HL-60 (cell line): ENCODE measurements around the gene SUPT20H.

Experiments
- POLR2AphosphoS5 ChIP-seq: IDR thresholded peaks from 2 replicates; pipeline ENCODE4 v1.6.1; 2012; ENCODE audit warnings: low read depth
- SPI1 ChIP-seq: IDR thresholded peaks from 2 replicates; pipeline ENCODE4 v1.6.1; 2012; ENCODE audit warnings: low read depth, mild to moderate bottlenecking, borderline replicate concordance
- TF ChIP-seq, protein P1 (sequence below): IDR thresholded peaks from one replicate; pipeline ENCODE4 v1.5.1; 2011; ENCODE audit warnings: low read length, control low read depth, inconsistent platforms; ENCODE audit not compliant: insufficient read depth

DNA sequence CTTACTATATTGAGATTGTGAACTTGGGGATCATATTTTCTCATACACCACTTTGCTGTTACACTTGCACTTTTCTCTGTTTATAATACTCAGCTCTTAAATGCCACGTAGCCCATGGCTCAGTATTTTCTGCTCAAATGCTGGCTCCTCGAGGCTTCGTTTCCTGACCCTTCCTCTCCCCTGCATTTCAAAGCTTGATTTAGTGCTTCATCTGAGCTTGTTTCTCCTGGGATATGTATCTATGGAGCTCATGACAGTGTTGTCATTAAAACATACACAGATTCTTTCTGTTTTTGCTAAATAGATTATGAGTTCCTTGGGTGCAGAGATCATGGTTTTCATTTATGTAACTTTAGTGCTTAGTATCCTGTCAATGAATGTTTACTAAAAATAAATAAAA lies 34.6 kb upstream of the SUPT20H start:
- TF ChIP-seq, protein P1, sequence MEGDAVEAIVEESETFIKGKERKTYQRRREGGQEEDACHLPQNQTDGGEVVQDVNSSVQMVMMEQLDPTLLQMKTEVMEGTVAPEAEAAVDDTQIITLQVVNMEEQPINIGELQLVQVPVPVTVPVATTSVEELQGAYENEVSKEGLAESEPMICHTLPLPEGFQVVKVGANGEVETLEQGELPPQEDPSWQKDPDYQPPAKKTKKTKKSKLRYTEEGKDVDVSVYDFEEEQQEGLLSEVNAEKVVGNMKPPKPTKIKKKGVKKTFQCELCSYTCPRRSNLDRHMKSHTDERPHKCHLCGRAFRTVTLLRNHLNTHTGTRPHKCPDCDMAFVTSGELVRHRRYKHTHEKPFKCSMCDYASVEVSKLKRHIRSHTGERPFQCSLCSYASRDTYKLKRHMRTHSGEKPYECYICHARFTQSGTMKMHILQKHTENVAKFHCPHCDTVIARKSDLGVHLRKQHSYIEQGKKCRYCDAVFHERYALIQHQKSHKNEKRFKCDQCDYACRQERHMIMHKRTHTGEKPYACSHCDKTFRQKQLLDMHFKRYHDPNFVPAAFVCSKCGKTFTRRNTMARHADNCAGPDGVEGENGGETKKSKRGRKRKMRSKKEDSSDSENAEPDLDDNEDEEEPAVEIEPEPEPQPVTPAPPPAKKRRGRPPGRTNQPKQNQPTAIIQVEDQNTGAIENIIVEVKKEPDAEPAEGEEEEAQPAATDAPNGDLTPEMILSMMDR, result no peak
- TF ChIP-seq POLR2AphosphoS5 (no peak), SPI1 (no peak)
